Measurements from ENCODE around the gene BTG2.

Gene BTG2

DNA sequence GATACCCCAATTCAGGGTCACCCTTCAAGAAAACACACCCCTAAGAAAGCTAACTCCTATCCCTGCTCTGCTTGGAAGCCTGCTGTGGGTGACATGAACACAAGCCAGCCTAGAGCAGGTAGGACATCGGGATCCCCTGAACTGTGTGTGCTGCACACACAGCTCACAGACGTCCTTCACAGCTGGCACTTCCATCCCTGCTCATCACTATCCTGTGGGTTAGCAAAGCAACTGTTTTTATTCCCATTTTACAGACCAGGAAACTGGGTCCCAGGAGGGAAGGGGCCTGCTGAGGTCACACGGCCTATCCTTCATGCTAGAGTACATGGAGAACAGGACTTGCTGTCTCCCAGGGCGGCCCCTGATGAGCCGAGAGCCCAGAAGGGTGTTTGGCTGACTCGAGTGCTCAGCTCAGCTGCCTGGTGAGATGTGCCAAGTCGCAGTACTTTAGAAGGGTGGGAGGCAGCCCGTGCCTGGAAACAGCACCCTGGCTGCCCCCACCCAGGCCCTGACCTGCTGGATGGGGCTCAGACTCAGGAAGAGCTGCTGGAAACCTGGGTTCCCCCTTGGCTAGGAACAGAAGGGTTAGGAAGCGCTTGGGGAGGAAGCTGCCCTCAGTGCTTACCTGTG, 28.3 kb upstream of the BTG2 start:
- DNase-seq: no peak

DNA sequence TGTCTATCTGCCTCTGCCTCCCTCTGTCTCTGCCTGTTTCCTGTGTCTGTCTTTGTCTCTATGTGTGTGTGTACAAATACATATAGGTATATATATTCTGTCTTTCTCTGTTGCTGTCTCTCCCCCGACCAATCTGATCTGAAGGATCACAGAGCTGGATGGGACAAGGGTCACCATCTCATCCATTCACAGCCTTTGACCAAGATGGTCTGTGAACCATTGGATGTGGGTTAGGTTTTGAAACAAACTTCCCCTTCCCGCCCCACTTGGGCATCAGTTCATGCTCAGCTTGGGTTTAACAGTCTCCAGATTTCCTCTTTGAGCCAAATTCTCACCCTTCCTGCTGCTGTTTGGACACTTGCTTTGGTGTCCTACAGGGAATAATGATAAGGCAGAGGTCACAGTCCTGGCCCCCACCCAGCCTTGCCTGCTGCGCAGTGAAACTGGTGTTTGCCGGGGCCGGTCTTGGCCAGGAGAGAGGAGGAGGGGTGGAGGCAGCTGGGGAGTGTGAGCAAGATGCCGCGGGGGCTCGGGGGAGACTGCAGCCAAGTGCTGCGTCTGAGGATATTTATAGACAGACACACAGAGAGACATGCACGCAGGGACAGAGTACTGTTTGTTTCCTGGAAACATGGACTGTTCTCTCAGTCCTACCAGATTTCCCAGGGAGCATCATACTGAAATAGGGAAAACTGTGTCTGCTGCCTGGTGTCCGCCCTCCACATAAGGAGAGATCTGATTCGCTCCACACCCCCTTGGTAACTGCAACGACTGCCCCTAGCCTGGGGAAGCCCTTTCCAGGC, 27.0 kb upstream of the BTG2 start:
- DNase-seq: no peak

DNA sequence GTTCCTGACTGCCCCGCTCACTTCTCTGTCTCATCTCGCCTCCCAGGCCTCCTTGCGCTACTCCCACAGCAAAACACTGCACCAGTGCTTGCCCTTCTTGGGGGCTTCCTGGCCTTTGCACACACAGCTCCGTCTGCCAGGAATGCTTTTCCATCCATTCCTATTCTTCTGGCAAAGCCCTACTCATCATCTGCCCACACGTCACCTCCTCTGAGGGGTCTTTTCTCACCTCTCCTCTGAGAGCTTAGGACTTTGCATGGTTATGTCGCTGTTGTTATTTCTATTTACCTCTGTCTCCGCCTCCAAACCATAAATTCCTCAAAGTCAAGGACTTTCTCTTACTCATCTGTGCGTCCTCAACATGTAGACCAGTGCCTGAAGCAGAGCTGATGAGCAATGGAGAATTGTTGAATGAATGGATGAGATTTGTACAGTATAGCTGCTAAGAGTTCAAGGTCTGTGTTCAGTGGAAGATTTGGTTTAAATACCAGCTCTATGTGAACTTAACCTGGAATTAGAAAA, 26.4 kb upstream of the BTG2 start:
- DNase-seq: no peak

DNA sequence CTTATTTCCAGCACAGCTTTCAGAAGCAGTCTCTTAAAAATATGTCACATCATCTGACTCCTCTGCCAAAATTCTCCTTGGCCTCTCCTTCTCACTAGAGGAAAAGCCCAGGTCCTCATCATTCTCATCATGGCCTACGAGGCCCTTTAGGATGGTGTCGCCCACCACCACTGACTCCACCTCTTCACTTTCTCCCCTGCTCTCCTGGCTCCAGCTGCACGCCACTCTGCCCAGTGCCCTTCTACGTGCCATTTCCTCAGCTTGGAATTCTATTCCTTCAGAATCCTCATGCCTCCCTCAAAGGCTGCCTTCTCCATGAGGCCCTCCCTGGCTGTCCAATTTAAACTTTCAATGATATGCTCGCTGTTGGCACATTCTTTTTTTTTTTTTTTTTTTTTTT, 25.3 kb upstream of the BTG2 start:
- no peak for DNase-seq

DNA sequence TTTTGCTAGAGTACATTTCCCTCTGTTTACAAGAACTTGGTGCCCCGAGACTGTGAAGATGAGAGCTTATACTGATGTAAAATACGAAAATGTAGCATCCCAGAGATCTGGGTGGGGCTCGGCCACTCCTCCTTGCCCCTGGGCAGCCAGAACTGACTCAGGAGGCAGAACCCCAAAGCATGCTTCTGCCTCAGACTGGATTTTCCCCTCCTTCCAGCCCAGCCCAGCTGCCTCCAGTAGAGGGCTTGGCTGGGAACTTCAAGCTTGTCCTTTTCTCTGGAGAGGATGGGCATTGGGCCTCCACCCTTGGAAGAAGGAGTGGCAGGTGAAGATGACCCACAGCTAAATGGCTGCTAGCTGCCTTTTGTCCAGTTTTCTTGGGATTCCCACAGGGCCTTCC, 24.3 kb upstream of the BTG2 start:
- DNase-seq: no peak

DNA sequence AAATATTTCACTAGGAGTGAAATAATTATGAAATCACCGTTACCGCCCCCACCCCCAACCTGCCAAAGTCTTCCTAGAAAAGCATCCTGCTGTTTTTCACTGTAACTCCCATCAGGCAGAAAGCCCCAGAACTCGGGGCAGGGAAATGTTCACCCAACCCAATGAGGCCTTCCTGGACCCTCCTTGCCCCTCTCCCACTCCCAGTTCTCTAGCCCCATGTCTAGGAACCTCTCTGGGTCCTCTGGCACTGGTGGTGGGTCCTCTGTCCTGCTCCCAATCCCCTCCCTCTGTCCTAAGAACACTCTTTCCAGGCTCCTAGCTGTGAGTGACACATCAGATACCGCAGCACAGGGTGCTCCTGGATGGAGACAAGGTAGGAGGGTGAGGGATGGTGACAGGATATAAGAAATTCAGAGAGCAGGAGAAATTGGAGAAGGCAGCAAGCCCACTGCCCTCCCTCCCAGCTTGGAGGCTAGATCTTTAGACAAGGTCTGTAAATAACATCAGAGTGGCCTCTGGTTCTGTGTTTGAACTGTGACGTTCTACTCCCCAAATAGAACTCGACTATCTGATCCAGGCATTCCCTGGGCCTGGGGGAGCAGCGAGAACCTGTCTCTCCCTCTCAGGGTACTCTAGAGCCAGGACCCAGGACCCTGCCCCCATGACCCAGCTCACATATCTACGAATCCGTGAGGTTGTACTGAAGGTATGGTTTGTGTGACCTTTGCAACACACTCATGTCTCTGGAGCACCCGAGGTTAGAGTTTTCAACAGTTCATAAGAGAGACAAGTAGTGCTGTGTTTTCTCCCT, 23.3 kb upstream of the BTG2 start:
- no peak for DNase-seq

DNA sequence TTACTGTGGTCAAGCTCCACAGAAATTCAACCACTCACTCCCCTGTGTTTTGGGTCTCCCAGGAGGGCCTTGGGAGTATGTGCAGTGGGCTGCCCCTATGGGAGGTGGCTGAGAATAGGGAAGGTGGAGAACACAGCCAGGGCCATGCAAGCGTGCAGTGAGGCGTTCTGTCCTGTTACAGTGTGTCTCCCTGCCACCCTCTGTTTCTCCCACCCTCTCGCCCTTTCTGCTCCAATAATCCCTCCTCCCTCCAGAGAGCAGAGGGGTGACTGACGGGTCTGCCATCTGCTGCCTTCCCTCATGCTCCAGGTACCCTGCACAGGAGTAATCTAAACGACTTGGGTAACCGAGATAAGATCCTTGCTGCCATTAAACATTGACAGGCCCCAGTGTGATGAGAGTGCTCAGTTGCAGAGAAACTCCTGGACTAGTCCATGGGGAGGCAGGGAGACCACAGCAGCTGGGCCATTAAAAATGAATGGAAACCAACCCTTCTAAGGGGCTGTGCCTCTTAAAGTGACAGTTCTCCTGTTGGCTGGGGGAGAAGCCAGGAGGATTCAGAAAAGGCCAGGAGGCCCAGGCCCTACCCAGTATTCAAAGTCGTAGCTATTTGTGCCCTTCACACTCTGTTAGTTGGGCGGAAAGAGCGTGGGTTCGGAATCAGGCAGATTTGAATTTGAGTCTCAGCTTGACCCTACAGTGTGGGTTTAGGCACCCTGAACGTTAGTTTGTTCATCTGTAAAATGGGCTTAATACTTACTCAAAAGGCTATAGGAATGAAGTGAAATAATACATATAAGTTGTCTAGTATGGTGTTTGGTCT, 22.4 kb upstream of the BTG2 start:
- DNase-seq: no peak

DNA sequence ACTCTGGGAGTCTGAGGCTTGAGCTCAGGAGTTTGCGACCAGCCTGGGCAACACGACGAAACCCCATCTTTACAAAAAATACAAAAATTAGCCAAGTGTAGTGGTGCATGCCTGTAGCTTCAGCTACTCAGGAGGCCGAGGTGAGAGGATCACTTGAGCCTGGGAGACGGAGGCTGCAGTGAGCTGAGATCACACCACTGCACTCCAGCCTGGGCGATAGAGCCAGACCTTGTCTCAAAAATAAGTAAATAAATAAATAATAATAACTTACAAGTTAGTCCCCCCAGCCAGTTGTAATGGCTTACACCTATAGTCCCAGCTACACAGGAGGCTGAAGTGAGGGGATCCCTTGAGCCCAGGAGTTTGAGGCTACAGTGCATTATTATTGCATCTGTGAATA, 21.7 kb upstream of the BTG2 start:
- no peak for DNase-seq

DNA sequence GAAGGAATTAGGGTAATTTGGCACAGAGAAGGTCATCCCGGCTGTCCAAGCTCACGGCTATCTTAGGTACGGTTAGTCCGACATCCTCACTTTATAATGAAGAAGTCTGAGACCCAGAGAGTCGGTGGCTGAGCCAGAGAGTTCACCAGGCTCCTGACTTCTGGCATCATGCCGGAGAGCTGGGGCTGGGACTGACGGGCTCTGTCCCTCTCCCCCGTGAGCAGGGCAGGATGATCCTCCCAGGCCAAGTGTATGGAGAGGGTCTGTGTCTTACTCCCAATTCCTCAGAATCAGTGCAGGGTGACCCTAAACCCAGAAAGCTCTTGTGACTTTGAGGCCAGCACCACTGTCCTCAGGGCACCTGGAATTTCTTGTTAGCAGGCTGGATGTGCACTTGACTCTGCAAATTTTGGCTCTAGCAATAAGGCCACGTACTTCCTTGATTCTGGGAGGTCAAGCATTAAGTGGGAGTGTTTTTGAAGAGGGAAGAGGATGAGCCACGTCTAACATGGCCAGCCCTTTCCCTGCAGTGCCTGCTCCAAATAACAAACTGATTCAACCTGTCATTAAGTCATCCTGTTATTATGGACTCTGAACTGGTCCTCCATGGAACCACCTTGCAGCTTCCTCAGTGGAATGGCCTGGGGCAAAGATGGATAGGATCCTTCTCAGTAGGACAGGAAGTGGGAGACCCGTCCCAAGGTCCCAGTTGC, 20.8 kb upstream of the BTG2 start:
- no peak for DNase-seq

DNA sequence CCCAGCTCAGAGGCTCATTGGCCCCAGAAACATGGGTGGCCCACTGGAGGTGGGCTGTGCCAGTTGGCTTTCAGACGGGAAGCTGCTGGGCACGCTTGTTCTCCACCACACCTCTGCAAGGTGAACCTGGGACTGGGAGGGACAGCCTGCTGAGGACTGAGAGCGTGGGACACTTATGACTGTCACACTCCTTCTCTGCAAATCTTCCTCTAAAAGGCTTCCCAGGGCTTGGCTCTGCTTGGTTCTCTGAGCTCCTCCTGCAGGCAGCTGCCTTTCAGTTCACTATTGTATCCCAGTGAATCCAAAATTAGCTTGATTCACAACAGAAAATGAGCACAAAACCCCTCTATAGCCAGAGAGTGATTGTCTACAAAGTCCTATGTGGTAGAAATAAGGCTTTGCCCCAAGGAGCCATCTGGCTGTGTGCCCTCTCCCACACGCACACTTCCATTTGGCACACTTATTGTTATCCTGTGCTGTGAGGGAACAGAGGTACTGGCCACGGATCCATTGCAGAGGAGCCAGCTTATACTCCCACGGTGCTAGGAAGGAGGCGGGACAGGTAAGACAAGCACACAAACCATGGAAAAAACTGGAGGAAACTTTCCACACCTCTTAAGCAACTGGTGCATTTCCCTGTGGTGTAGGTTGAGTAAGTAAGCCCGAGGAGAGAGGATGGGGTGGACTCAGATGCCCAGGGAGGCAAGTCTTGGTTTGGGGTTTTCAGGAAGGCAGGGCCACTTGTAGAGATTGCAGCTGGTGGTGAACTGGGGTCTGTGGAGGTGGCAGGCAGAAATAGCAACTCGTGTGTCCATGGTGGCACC, 18.9 kb upstream of the BTG2 start:
- no peak for DNase-seq

DNA sequence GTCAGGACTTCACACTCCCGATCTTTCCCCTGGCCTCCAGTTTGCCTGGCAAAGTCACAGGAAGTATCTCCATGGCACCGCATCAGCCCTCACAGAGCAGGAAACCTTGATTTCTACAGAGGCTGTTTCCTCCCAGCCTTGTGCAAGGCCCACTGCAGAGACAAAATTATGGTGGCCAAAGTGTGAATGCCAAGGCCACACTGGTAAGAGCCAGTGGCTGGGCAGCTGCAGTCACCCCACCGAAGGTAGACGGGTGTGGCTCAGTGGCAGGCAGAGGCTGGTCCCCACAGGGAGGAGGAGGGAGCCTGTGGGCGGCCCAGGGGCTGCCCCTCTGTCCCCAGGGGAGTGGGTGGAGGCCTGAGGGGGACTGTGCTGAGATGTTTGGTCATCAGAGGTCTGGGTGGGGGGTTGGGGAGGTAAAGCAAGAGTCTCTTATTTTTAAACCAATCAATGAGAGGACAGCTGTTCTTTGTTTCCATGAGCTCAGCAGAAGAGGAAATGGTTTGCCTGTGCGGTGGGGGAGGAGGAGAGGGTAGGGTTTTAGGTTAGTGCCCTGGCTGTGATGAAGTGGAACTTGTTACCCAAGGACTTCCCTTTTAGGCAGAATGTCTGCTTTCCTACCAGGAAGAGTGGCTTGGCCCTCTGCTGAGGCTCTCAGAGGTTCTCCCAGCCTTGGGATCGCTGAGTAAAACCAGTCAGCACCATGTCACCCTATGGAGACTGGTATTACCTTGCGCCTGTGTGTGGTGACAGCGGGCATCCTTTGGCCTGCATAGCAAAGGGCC, 18.0 kb upstream of the BTG2 start:
- peak; percentile 47 to 61 (median 54) for DNase-seq

DNA sequence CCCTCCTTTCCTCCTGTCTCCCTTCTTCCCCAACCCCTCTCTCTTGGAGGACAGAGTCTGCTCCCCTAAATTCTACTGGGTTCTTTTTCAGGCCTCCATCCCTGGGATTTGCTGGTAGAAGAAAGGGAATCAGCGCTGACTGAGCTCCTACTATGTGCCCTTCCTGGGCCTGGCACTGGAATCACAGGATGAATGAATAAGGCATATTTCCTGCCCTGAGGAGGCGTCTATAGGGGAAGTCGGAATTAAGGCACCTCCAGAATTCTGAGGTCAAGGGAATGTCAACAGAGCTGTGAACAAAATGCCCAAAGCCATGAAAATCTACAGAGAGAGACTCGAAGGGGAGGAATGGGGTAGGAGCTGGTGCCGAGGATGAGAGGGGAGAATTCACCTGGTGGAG, 17.4 kb upstream of the BTG2 start:
- DNase-seq: no peak

DNA sequence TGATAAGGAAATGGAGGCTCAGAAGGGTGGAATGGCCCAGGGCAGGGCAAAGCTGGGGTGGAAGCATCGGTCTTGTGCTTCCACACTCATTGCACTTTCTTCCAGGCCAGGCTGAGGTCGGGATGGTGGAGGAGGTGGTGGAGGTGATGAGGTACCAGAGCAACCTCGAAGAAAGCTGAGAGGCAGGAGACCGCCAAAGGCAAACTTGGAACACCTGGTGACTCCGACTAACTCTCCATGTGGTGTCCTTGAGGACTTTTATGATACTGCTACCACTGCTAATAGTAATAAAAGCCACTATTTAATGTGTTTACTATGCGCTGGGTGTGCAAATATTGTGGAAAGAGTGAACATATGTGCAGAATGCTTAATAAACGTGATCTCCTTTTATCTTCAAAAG, 16.9 kb upstream of the BTG2 start:
- DNase-seq: no peak

DNA sequence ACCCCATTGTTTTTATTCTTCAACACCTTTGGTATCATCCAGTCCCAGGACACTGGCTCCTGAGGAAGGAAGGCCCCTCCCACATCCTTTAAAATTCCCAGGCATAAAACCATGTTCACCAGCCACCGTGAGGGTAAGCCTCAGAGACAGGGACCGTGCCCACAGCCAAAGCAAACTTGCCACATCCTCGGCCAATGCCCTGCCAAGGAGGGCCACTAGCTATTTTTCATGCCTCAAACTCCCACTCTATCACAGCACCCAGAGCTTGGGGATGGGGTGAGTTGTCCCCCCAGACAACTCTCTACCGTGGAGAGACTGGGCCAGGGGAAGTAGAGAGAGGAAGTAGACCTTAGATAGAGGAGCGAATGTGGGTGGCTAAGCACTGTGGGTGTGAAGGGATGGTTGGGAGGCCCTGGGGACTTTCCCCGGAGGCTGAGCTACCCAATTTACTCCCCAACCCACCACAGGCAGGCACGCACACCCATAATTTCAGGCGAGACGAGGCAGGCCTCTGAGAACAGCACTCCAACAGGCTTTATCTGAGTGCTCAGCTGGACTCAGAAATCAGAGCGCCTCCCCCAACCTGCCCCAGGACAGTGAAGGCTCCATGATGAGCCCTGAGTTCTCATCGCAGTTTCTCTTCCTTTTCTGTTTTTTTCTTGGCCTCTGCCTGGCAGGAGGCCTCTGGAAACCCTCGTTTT, 15.9 kb upstream of the BTG2 start:
- DNase-seq: peak; percentile 64 to 70 (median 70)

DNA sequence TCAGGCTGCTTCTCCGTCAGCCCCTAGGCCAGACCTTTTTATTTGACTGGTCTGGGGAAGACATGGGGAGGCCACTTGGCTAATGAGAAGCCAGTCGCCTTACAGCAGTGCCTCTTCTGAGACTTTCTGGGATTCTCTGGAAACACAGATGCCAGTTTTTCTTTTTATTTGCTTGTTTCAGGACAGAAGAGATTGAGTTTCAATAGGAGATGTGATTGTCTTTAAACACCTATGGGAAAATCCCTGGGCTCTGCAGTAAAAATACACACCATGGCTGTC, 15.4 kb upstream of the BTG2 start:
- no peak for DNase-seq

DNA sequence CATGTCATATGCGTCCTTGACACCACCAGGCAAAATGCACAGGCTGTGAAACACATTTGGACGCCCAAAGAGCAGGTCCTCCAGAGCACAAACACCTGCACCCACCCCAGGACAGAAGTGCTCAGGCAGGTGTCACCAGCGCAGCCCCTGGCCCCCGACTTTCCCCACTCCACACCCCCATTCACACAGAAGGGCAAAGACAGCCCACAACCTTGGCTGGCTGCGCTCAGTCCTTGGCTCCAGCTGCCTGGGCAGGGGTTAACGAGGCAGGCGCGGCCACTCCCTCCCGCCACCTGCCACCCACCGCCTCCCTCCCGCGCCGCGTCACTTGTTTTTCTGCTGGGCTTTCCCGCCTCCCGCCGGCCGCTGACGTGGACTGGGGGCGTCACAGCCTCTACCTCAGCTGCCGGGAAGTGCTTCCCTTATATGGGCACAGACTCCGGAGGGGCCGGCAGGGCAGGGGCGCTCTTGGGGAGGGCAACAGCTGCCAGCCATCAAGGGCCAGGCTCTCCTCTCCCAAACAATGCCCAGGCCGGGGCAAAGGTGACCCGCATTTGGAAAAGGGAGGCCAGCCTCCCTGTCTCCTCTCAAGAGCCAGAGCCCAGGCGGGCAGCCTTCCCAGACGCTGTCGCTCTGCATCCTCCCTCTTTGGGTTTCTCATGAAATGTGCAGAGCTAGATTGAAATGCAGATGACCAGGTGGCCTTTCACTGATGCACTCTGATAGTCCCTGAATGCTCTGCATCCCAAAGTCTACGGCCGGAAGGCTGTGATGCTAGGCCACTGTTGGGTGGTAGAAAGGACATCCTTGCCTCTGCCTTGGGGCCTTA, 14.8 kb upstream of the BTG2 start:
- peak; percentile 93 to 97 (median 96) for DNase-seq

DNA sequence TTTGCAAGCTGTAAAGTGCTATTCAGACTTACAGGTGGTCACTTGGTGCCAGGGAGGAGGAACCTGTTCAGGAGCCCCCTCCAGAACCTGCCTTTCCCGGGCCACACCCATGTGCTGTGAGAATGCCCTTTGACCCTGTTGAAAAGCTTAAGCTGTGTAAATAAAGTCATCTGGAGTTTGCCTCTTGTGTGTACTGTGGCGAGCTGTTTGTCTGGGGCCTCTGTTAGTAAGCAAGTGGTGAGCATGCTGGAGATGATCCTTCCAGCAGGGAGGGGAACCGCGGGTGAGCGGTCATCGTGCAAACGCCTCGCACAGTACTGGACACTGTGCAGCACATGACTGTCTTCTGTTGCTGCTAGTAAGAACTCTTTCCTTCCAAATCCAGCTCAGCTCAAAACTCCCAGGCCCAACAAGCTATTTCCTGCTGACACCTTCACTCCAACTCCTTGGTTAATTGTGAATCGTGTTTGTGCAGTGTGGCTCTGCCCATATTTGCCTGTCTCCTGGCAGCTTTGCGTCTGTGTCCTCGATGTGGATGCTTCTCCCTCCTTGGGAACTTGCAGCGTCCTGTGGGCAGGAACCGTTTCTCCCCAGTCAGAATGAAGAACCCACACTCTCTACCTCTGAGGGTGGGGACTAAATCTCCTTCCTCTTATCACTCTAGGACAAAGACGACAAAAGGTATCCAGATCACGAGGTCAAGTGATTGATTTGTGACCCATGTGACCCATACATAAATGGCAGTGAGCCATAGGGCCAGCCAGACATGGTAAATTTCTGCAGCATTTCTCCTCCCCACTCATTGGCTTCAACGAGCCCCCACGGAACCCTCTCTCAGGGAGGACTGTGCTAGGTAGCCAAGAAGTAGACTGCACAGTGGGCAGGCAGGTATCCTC, 13.9 kb upstream of the BTG2 start:
- no peak for DNase-seq

DNA sequence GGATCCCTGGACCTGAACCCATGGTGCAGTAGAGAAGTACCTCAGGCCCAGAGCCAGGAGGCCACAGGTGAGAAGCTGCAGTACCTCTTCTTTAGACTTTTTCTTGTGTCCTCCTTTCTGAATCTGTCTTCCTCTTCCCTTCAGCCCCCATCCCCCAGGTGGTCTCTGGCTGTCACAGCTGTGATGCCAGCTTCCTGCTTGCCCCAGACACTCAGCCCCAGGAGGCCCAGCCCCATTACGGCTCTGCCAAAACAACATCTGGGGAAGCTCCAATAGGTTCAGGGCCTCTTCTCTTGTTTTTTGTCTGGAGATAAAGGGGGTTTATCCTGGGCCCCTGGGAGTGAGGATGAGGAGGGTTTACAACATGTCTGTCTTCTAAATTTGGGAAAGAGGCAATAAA, 9.5 kb upstream of the BTG2 start:
- DNase-seq: no peak
